Measurements from ENCODE around the gene SPG21.

DNA sequence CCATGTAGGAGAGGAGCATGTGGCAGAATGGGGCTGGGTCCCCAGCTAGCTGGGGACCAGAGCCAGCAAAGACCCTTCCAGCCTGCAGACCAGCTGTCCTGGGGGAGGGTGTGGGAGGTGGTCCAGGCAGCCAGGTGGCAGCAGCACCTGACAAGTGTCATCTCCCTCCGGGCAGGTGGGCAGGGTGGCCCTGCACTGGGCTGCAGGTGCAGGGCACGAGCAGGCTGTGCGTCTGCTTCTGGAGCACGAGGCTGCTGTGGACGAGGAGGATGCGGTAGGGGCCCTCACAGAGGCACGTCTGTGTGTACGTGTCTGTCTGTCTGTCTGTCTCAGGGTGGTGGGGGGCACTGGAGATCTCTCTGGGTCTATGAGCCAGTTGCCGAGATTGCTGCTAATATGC lies 72.5 kb downstream of the SPG21 start:
- TF ChIP-seq POLR2AphosphoS5 (IDR thresholded peaks at IDR 0.05; ENCODE audit: low read depth, low read length) (no peak), TAF1 (IDR thresholded peaks at IDR 0.05; ENCODE audit: borderline replicate concordance, insufficient read depth, low read length) (no peak), SIN3A (IDR thresholded peaks at IDR 0.05; ENCODE audit: borderline replicate concordance, insufficient read depth, low read length) (no peak)
- TF ChIP-seq, protein P1, sequence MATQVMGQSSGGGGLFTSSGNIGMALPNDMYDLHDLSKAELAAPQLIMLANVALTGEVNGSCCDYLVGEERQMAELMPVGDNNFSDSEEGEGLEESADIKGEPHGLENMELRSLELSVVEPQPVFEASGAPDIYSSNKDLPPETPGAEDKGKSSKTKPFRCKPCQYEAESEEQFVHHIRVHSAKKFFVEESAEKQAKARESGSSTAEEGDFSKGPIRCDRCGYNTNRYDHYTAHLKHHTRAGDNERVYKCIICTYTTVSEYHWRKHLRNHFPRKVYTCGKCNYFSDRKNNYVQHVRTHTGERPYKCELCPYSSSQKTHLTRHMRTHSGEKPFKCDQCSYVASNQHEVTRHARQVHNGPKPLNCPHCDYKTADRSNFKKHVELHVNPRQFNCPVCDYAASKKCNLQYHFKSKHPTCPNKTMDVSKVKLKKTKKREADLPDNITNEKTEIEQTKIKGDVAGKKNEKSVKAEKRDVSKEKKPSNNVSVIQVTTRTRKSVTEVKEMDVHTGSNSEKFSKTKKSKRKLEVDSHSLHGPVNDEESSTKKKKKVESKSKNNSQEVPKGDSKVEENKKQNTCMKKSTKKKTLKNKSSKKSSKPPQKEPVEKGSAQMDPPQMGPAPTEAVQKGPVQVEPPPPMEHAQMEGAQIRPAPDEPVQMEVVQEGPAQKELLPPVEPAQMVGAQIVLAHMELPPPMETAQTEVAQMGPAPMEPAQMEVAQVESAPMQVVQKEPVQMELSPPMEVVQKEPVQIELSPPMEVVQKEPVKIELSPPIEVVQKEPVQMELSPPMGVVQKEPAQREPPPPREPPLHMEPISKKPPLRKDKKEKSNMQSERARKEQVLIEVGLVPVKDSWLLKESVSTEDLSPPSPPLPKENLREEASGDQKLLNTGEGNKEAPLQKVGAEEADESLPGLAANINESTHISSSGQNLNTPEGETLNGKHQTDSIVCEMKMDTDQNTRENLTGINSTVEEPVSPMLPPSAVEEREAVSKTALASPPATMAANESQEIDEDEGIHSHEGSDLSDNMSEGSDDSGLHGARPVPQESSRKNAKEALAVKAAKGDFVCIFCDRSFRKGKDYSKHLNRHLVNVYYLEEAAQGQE (IDR thresholded peaks at IDR 0.05; ENCODE audit: insufficient read depth in 1 of 2, low read depth in 2 of 2, low read length in 2 of 2), result no peak

All from PFSK-1 (cell line).